Activated CD8-positive, alpha-beta memory T cell treated with anti-CD3 and anti-CD28 coated beads for 1 hour (primary cell): ENCODE results near the gene GNAT1.
A peak's percentile ranks its signal among the peaks of the same experiment; 100 is the strongest.

Source experiments
- DNase-seq, 2 donors: peaks; one replicate each; pipeline ENCODE4 v3.0.0-alpha.2; 2020; ENCODE audit warnings: low read depth in 1 of 2; ENCODE audit errors: extremely low read depth in 1 of 2

The GNAT1 gene

GRCh38 chr3:50174947-50175524 is 16.4 kb upstream of the GNAT1 start:
- no peak for DNase-seq

- no peak for DNase-seq
Observed at GRCh38 chr3:50177346-50177745, 14.1 kb upstream of the GNAT1 start.

GRCh38 chr3:50179710-50180109 is 11.7 kb upstream of the GNAT1 start:
- DNase-seq, result no peak

- no peak for DNase-seq
Observed at GRCh38 chr3:50181985-50182384, 9.4 kb upstream of the GNAT1 start.

DNA sequence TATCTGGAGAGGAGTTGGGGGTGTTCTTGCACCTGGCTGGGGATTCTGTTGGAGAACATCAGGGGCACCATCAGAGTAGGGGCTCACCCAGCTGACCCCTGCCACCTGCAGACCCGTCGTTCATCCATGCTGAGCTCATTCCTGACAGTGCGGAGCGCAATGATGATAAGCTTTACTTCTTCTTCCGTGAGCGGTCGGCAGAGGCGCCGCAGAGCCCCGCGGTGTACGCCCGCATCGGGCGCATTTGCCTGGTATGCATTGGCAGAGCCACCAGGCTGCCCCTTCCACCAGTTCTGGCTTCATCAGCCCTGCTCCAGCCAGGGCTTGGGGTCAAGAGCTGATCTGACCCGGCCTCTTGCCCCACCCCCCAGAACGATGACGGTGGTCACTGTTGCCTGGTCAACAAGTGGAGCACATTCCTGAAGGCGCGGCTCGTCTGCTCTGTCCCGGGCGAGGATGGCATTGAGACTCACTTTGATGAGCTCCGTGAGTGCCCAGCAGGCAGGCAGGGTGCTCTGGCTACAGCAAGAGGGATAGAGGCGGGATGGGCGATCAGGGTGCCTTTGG is 8.8 kb upstream of the GNAT1 start:
- no peak for DNase-seq

- no peak for DNase-seq
Observed at GRCh38 chr3:50183755-50184154, 7.7 kb upstream of the GNAT1 start.

DNA sequence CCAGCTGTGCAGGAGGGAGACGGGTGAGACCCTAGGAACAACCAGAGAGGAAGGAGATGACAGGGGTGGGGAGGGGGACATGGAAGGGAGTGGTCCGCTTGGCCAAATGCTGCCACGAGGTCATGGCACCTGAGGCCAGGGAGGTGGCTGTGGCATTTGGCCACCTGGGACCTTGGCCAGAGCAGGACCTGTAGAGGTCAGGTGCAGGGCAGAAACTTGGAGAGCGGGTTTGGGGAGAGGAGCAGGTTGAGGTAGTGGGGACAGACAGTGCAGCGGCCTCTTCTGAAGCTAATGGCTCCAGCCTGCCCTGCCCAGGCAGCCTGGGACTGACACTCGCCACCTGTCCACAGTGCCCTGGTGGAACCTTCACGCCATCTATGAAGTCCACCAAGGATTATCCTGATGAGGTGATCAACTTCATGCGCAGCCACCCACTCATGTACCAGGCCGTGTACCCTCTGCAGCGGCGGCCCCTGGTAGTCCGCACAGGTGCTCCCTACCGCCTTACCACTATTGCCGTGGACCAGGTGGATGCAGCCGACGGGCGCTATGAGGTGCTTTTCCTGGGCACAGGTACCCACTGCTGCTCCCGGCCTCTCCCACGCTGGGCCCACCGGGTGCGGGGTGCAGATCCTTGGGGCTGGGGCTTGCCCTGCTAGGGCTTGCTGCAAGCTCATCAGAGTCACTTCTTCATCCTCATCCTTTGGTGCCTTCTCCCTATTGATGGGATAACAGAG is 7.0 kb upstream of the GNAT1 start:
- DNase-seq, result no peak

DNA sequence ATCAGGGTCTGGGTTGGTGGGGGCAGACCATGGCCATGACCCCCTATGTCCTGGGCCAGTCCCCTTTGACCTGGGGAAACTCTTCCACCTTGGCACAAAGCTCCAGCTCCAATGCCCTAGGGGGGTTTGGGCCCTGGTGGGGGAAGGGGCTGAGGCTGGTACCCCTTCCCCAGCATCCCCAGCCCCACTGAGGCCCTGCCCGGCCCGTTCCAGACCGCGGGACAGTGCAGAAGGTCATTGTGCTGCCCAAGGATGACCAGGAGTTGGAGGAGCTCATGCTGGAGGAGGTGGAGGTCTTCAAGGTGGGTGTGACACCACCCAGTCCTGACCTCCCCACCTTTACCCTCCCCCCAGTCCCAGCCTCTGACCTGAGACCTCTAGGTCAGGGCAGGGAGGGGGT is 6.2 kb upstream of the GNAT1 start:
- no peak for DNase-seq

- DNase-seq, result no peak
Observed at GRCh38 chr3:50186096-50186495, 5.3 kb upstream of the GNAT1 start.

DNA sequence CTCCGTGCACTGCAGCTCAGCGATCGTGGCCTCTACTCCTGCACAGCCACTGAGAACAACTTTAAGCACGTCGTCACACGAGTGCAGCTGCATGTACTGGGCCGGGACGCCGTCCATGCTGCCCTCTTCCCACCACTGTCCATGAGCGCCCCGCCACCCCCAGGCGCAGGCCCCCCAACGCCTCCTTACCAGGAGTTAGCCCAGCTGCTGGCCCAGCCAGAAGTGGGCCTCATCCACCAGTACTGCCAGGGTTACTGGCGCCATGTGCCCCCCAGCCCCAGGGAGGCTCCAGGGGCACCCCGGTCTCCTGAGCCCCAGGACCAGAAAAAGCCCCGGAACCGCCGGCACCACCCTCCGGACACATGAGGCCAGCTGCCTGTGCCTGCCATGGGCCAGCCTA is 3.7 kb upstream of the GNAT1 start:
- no peak for DNase-seq

- no peak for DNase-seq
Observed at GRCh38 chr3:50189274-50189673, 2.1 kb upstream of the GNAT1 start.

DNA sequence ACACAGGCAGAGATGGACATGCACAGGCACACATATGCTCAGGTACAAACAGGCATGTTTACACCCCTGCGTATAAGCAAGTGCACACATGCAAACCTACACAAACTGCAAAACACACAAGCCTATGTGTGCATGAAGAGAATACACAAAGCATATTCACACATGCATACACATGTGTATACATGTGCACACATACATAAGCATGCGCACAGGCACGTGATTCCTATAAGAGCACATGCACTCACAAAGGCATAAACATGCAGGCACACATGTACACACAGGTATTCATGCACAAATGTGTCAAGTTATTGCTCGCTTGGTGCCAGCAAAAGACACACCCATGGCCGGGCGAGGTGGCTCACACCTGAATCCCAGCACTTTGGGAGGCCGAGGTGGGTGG is 1.4 kb upstream of the GNAT1 start:
- DNase-seq, result no peak

GRCh38 chr3:50192124-50192523 is 714 bp downstream of the GNAT1 start:
- no peak for DNase-seq

DNA sequence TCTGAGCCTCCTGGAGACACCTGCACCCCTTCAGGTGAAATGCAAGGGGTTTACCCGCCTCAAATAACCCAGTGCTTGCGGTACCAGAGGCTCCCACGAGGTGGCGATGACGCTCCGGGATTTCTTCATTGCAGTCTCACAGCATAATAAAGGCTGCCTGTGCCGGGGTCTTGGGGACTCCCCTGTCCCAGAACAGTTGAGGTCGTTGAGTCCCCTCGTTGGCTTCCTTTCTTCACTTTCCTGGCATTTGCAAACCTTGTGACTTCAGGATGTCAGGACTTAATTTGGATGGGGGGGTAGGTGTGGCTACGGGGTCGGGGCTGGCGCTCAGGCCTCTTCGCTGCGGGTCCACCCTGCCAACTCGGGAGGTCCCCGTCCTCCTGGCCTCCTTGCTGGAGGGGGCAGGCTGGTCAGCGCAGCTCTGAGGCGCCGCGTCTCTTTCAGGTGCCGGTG is 1.3 kb downstream of the GNAT1 start:
- DNase-seq, result peak; percentile 64 to 67

DNA sequence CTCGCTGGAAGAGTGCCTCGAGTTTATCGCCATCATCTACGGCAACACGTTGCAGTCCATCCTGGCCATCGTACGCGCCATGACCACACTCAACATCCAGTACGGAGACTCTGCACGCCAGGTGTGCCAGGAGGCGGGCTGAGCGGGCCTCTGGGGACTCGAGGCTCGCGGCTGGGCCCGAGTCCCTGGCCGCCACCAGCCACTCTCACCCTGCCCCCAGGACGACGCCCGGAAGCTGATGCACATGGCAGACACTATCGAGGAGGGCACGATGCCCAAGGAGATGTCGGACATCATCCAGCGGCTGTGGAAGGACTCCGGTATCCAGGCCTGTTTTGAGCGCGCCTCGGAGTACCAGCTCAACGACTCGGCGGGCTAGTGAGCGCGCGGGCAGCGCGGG is 1.9 kb downstream of the GNAT1 start:
- no peak for DNase-seq

GRCh38 chr3:50193746-50194127 is 2.3 kb downstream of the GNAT1 start:
- no peak for DNase-seq

GRCh38 chr3:50194128-50194902 is 2.9 kb downstream of the GNAT1 start:
- DNase-seq, result peak; percentile 78 to 79

GRCh38 chr3:50194903-50195500 is 3.6 kb downstream of the GNAT1 start:
- DNase-seq, result peak in 1 of 2 donors; percentile 14

DNA sequence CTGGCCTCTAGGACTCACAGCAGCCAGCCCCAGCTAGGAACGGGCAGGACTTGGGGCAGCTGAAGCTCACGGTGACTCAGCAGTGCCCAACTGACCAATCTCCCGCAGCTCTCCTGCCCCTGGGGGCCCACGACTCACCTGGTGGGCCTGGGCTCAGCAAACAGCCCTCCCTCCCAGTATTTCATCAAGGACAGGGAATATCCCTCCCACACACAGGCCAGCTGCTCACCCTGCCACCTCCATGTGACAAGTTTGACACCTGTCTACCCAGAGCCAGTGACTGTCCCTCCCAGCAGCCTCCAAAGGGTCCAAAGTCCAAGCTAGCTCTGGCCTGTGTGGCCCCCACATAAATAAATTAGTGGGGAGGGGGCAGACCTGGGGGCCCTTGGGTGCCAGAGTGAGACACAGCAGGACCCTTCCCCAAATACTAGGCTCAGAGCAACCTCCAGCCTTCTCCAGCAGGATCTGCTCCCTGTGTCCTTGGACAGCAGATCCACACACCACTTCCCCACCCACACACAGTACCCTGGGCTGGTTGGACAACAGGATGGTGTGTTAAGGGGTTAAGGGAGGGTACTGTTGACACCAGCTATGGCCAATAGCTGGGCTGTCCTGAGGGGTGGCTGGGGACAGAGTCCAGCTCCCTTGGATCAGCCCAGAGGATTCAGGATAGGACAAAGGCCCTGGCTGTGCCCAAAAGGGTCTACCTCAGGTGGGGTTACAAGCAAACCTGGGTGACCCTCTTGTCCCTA is 4.3 kb downstream of the GNAT1 start:
- no peak for DNase-seq

GRCh38 chr3:50196253-50196801 is 4.9 kb downstream of the GNAT1 start:
- DNase-seq, result no peak
